Activated CD4-positive, CD25-positive, alpha-beta regulatory T cell treated with anti-CD3 and anti-CD28 coated beads, Interleukin-2, amount 50 U/mL, for 72 hours (primary cell): ENCODE data around the gene SASH3.

Experiments used
- DNase-seq: peaks from one replicate; pipeline ENCODE4 v3.0.0; 2021

Gene SASH3

GRCh38 chrX:129760155-129760554 is 19.6 kb upstream of the SASH3 start:
- DNase-seq, result no peak

- no peak for DNase-seq
These were observed 18.8 kb upstream of the SASH3 start for GRCh38 chrX:129760981-129761380.

- no peak for DNase-seq
These were observed 18.2 kb upstream of the SASH3 start for GRCh38 chrX:129761596-129761995.

GRCh38 chrX:129762448-129762847 is 17.3 kb upstream of the SASH3 start:
- DNase-seq, result no peak

- no peak for DNase-seq
These were observed 16.1 kb upstream of the SASH3 start for GRCh38 chrX:129763666-129764065.

GRCh38 chrX:129768186-129768585 is 11.6 kb upstream of the SASH3 start:
- DNase-seq, result no peak

GRCh38 chrX:129768586-129769466 is 10.9 kb upstream of the SASH3 start:
- DNase-seq, result no peak

- peak; percentile 48 for DNase-seq
These were observed 10.1 kb upstream of the SASH3 start for GRCh38 chrX:129769467-129770154.

GRCh38 chrX:129771266-129771995 is 8.3 kb upstream of the SASH3 start:
- no peak for DNase-seq

GRCh38 chrX:129772796-129773431 is 6.8 kb upstream of the SASH3 start:
- no peak for DNase-seq

- DNase-seq, result no peak
These were observed 5.9 kb upstream of the SASH3 start for GRCh38 chrX:129773649-129774458.

GRCh38 chrX:129777218-129778030 is 2.3 kb upstream of the SASH3 start:
- DNase-seq, result peak; percentile 73

GRCh38 chrX:129779086-129779672 is 570 bp upstream of the SASH3 start:
- no peak for DNase-seq

- no peak for DNase-seq
These were observed 824 bp downstream of the SASH3 start for GRCh38 chrX:129780441-129781105.

GRCh38 chrX:129781134-129781672 is 1.5 kb downstream of the SASH3 start:
- DNase-seq, result peak; percentile 62

GRCh38 chrX:129781680-129782495 is 2.1 kb downstream of the SASH3 start:
- DNase-seq, result no peak

GRCh38 chrX:129782706-129783105 is 3.0 kb downstream of the SASH3 start:
- DNase-seq, result no peak

- no peak for DNase-seq
These were observed 3.6 kb downstream of the SASH3 start for GRCh38 chrX:129783291-129783713.

- no peak for DNase-seq
These were observed 4.6 kb downstream of the SASH3 start for GRCh38 chrX:129784371-129784770.
